Brain microvascular endothelial cell (primary cell): ENCODE results near the gene PCDHB10.
"Not testable (repeated sequence)": the region's sequence is repeated elsewhere in the genome, so short reads cannot be mapped to it uniquely, and the experiment has no call there.

Experiments used
- DNase-seq: peaks from one replicate; pipeline ENCODE4 v3.0.0-alpha.2; 2020
- H3K27ac ChIP-seq: fragments of 250-450 bp; sonication (Bioruptor Pico); 2 replicates; pipeline ENCODE4 v1.5.1; 2020; ENCODE audit warnings: mild to moderate bottlenecking, moderate library complexity
- H3K27me3 ChIP-seq: fragments of 250-450 bp; sonication (Bioruptor Pico); replicated peaks from 2 replicates; pipeline ENCODE4 v1.5.1; 2020; ENCODE audit warnings: mild to moderate bottlenecking
- H3K36me3 ChIP-seq: fragments of 250-450 bp; sonication (Bioruptor Pico); replicated peaks from 2 replicates; pipeline ENCODE4 v1.5.1; 2020; ENCODE audit warnings: mild to moderate bottlenecking
- H3K4me3 ChIP-seq: 2 replicates; pipeline ENCODE4 v1.5.1; 2011; ENCODE audit warnings: low read depth, mild to moderate bottlenecking, control low read depth, low read length, moderate library complexity
- in situ Hi-C: cut with HindIII; loops from 2 replicates; pipeline ENCODE4 v1.10.0; 2017; ENCODE audit warnings: low sequenced_read_pairs, low pct_ligation_motif_present
- TF ChIP-seq, protein P1 (sequence below): IDR thresholded peaks from 2 replicates; pipeline ENCODE4 v1.5.1; 2011; ENCODE audit warnings: low read depth, mild to moderate bottlenecking, moderate library complexity, low read length, control low read depth, inconsistent platforms; ENCODE audit errors: missing control alignments

PCDHB10 gene

DNA sequence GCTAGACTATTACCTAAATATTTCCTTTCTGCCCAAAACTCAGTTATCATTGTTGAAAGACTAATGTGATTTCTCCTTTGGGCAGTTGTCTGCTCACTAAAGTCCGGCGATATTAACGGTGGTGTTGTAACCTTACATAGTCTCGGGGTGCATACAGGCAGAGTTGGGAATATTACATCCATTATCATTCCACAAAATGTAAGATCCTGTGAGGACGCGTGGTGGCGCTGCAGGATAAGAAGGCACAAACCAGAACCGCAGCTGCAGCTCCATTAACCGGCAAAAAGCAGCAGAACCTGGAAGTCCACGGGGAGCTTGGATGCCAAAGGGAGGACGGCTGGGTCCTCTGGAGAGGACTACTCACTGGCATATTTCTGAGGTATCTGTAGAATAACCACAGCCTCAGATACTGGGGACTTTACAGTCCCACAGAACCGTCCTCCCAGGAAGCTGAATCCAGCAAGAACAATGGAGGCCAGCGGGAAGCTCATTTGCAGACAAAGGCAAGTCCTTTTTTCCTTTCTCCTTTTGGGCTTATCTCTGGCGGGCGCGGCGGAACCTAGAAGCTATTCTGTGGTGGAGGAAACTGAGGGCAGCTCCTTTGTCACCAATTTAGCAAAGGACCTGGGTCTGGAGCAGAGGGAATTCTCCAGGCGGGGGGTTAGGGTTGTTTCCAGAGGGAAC, 21.6 kb downstream of the PCDHB10 start, which contains the start of gene PCDHB13:
PCDHB13 (plus strand) TSS at position 264 of the 684 bp plus-strand sequence; CDS start at position 469, 205 bp downstream.
- DNase-seq, in situ Hi-C loops: not testable (repeated sequence)

DNA sequence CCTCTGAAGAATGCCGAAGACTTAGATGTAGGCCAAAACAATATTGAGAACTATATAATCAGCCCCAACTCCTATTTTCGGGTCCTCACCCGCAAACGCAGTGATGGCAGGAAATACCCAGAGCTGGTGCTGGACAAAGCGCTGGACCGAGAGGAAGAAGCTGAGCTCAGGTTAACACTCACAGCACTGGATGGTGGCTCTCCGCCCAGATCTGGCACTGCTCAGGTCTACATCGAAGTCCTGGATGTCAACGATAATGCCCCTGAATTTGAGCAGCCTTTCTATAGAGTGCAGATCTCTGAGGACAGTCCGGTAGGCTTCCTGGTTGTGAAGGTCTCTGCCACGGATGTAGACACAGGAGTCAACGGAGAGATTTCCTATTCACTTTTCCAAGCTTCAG, 22.4 kb downstream of the PCDHB10 start:
- in situ Hi-C loops, result not testable (repeated sequence)

More for the DNA sequence above, 21.6 kb downstream of the PCDHB10 start, which contains the start of gene PCDHB13:
- H3K27me3 ChIP-seq, H3K36me3 ChIP-seq, H3K4me3 ChIP-seq, H3K27ac ChIP-seq: not testable (repeated sequence)
- TF ChIP-seq, protein P1, sequence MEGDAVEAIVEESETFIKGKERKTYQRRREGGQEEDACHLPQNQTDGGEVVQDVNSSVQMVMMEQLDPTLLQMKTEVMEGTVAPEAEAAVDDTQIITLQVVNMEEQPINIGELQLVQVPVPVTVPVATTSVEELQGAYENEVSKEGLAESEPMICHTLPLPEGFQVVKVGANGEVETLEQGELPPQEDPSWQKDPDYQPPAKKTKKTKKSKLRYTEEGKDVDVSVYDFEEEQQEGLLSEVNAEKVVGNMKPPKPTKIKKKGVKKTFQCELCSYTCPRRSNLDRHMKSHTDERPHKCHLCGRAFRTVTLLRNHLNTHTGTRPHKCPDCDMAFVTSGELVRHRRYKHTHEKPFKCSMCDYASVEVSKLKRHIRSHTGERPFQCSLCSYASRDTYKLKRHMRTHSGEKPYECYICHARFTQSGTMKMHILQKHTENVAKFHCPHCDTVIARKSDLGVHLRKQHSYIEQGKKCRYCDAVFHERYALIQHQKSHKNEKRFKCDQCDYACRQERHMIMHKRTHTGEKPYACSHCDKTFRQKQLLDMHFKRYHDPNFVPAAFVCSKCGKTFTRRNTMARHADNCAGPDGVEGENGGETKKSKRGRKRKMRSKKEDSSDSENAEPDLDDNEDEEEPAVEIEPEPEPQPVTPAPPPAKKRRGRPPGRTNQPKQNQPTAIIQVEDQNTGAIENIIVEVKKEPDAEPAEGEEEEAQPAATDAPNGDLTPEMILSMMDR, result peak; percentile 8

DNA sequence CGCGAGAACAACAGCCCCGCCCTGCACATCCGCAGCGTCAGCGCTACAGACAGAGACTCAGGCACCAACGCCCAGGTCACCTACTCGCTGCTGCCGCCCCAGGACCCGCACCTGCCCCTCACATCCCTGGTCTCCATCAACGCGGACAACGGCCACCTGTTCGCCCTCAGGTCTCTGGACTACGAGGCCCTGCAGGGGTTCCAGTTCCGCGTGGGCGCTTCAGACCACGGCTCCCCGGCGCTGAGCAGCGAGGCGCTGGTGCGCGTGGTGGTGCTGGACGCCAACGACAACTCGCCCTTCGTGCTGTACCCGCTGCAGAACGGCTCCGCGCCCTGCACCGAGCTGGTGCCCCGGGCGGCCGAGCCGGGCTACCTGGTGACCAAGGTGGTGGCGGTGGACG, 23.4 kb downstream of the PCDHB10 start:
- in situ Hi-C loops, H3K27me3 ChIP-seq: not testable (repeated sequence)

More for the DNA sequence above, 22.4 kb downstream of the PCDHB10 start:
- not testable (repeated sequence) for H3K27me3 ChIP-seq, H3K27ac ChIP-seq, H3K36me3 ChIP-seq, H3K4me3 ChIP-seq, DNase-seq

DNA sequence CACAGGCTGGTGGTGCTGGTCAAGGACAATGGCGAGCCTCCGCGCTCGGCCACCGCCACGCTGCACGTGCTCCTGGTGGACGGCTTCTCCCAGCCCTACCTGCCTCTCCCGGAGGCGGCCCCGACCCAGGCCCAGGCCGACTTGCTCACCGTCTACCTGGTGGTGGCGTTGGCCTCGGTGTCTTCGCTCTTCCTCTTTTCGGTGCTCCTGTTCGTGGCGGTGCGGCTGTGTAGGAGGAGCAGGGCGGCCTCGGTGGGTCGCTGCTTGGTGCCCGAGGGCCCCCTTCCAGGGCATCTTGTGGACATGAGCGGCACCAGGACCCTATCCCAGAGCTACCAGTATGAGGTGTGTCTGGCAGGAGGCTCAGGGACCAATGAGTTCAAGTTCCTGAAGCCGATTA, 23.9 kb downstream of the PCDHB10 start:
- in situ Hi-C loops, H3K27me3 ChIP-seq, H3K27ac ChIP-seq, DNase-seq, H3K36me3 ChIP-seq, H3K4me3 ChIP-seq: not testable (repeated sequence)

More for the DNA sequence above, 23.4 kb downstream of the PCDHB10 start:
- H3K36me3 ChIP-seq, DNase-seq, H3K4me3 ChIP-seq, H3K27ac ChIP-seq: not testable (repeated sequence)

DNA sequence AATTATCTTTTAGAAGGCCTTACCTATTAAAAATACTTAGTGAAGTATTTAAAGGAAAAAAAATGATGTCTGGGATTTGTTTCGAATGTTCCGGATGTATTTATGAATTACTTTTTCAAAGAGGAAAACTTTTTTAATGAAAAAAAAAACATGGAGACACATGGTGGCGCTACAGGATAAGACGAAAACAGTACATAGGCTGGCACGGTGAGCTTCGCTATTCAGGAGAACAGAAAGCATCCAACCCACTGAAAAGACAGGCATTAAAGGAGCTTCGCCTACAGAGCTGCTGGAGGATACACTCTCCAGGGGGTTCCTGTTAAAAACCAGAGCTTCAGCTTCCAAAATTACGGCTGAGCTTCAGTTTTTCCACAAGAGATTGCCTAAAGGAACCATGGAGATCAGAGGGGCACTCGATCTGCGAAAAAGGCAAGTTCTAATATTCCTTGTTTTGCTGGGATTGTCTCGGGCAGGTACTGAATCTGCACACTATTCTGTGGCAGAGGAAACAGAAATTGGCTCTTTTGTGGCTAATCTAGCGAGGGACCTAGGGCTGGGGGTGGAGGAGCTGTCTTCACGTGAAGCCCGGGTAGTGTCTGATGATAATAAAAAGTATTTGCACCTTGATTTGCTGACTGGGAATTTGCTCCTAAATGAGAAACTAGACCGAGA, 31.1 kb downstream of the PCDHB10 start, which contains the start of gene PCDHB14:
PCDHB14 (plus strand) TSS at position 232 of the 672 bp plus-strand sequence; CDS start at position 395, 163 bp downstream.
- Histone ChIP-seq H3K27me3 (no peaks in the 10 kb centered on the region), H3K36me3 (no peaks in the 10 kb centered on the region), H3K27ac (no peak within 1 kb of the TSS), H3K4me3 (no peak within 1 kb of the TSS)
- TF ChIP-seq, protein P1, result no peak
- in situ Hi-C loops, result no loop called here
- no peak for DNase-seq

DNA sequence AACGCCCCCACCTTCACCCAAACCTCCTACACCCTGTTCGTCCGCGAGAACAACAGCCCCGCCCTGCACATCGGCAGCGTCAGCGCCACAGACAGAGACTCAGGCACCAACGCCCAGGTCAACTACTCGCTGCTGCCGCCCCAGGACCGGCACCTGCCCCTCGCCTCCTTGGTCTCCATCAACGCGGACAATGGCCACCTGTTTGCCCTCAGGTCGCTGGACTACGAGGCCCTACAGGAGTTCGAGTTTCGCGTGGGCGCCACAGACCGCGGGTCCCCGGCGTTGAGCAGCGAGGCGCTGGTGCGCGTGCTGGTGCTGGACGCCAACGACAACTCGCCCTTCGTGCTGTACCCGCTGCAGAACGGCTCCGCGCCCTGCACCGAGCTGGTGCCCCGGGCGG, 32.7 kb downstream of the PCDHB10 start:
- in situ Hi-C loops, H3K36me3 ChIP-seq, H3K4me3 ChIP-seq, H3K27me3 ChIP-seq, DNase-seq, H3K27ac ChIP-seq: not testable (repeated sequence)

DNA sequence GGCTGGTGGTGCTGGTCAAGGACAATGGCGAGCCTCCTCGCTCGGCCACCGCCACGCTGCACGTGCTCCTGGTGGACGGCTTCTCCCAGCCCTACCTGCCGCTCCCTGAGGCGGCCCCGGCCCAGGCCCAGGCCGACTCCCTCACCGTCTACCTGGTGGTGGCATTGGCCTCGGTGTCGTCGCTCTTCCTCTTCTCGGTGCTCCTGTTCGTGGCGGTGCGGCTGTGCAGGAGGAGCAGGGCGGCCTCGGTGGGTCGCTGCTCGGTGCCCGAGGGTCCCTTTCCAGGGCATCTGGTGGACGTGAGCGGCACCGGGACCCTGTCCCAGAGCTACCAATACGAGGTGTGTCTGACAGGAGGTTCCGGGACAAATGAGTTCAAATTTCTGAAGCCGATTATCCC, 33.3 kb downstream of the PCDHB10 start:
- H3K4me3 ChIP-seq, H3K27ac ChIP-seq, DNase-seq, H3K27me3 ChIP-seq, H3K36me3 ChIP-seq, in situ Hi-C loops: not testable (repeated sequence)

DNA sequence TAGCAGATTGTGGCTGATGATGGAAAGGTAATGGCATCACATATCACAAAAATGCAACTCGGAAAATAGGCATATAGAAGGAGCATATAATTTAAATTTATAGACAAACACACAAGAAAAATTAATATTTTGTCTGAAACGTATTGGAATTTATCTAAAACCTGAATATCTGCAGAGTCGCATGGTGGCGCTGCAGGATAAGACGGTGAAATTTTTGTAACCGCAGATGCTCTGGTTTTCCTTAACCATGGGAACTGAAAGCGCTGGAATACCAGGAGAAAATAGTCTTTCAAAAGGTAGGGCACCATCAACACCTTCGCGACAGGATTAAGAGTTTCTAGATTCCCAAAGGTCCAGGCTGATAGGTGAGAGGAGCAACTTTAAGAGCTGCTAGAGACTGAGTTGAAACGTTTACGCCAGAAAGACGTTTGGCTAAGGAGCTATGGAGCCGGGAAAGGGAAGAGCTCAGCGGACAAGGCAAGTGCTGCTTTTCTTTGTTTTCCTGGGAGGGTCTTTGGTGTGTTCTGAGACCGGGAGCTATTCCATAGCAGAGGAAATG, 42.0 kb downstream of the PCDHB10 start:
- Histone ChIP-seq H3K36me3 (no peaks in the 10 kb centered on the region), H3K27ac (no peak overlapping the region), H3K4me3 (no peak overlapping the region), H3K27me3 (no peaks in the 10 kb centered on the region)
- TF ChIP-seq, protein P1, result peak; percentile 19
- DNase-seq, result no peak
- in situ Hi-C loops, result no loop called here

DNA sequence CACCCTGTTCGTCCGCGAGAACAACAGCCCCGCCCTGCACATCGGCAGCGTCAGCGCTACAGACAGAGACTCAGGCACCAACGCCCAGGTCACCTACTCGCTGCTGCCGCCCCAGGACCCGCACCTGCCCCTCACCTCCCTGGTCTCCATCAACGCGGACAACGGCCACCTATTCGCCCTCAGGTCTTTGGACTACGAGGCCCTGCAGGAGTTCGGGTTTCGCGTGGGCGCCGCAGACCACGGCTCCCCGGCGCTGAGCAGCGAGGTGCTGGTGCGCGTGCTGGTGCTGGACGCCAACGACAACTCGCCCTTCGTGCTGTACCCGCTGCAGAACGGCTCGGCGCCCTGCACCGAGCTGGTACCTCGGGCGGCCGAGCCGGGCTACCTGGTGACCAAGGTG, 43.8 kb downstream of the PCDHB10 start:
- H3K27ac ChIP-seq, in situ Hi-C loops, DNase-seq, H3K36me3 ChIP-seq, H3K4me3 ChIP-seq, H3K27me3 ChIP-seq: not testable (repeated sequence)
